RKO (cell line): ENCODE measurements around the gene ZNF468.
"Not testable (repeated sequence)": the region's sequence is repeated elsewhere in the genome, so short reads cannot be mapped to it uniquely, and the experiment has no call there.

Source experiments
- DNase-seq: peaks from one replicate; pipeline ENCODE4 v3.0.0-alpha.2; 2016; ENCODE audit warnings: low spot score

Gene ZNF468

GRCh38 chr19:52825765-52826164, 31.7 kb downstream of the ZNF468 start:
- DNase-seq = no peak

- no peak for DNase-seq
These were observed 33.7 kb downstream of the ZNF468 start for GRCh38 chr19:52823676-52824075.

GRCh38 chr19:52821204-52821960, 36.0 kb downstream of the ZNF468 start, which contains the start of gene ZNF28:
Gene ZNF28 (minus strand): TSS chr19:52821633. CDS start chr19:52817958, 3,675 bp downstream.
- DNase-seq = peak; percentile 78

- peak; percentile 53 for DNase-seq
These were observed 36.8 kb downstream of the ZNF468 start for GRCh38 chr19:52820472-52821203.

GRCh38 chr19:52809801-52810200, 47.6 kb downstream of the ZNF468 start:
- DNase-seq = no peak

GRCh38 chr19:52799950-52800640, 57.3 kb downstream of the ZNF468 start:
- DNase-seq = not testable (repeated sequence)

GRCh38 chr19:52789440-52789839, 68.0 kb downstream of the ZNF468 start:
- no peak for DNase-seq
